Activated CD4-positive, alpha-beta T cell treated with anti-CD3 and anti-CD28 coated beads, Interleukin-2, Interleukin-4, amounts not matched to agents 100 ng/mL and 50 ng/mL, durations not matched to agents 16 hours and 8 hours (primary cell): Measurements from ENCODE around the gene MEN1.
A peak's percentile ranks its signal among the peaks of the same experiment; 100 is the strongest.

Experiments
- DNase-seq: peaks from one replicate; pipeline ENCODE4 v3.0.0-alpha.2; 2020; ENCODE audit warnings: low spot score

The MEN1 gene

GRCh38 chr11:64784813-64785581 lies 25.4 kb downstream of the MEN1 start:
- DNase-seq, result no peak

- DNase-seq, result peak; percentile 100
Observed at GRCh38 chr11:64778473-64779298, 31.7 kb downstream of the MEN1 start, which contains the start of gene SF1. Gene SF1 (minus strand): TSS chr11:64778542. CDS start chr11:64778392, 150 bp downstream.

GRCh38 chr11:64778223-64778472 lies 32.2 kb downstream of the MEN1 start:
- DNase-seq, result no peak

GRCh38 chr11:64777449-64778222 lies 32.7 kb downstream of the MEN1 start:
- DNase-seq, result peak; percentile 79

GRCh38 chr11:64776875-64777274 lies 33.5 kb downstream of the MEN1 start:
- DNase-seq, result no peak

GRCh38 chr11:64776425-64776824 lies 33.9 kb downstream of the MEN1 start:
- DNase-seq, result no peak

GRCh38 chr11:64774144-64774543 lies 36.2 kb downstream of the MEN1 start:
- DNase-seq, result no peak

- no peak for DNase-seq
Observed at GRCh38 chr11:64772303-64773018, 37.9 kb downstream of the MEN1 start.

- DNase-seq, result no peak
Observed at GRCh38 chr11:64771861-64772260, 38.5 kb downstream of the MEN1 start.

- no peak for DNase-seq
Observed at GRCh38 chr11:64770120-64770519, 40.2 kb downstream of the MEN1 start.

GRCh38 chr11:64769283-64769682 lies 41.1 kb downstream of the MEN1 start:
- no peak for DNase-seq

- no peak for DNase-seq
Observed at GRCh38 chr11:64768300-64768694, 42.1 kb downstream of the MEN1 start.

GRCh38 chr11:64767344-64768299 lies 42.7 kb downstream of the MEN1 start:
- DNase-seq, result peak; percentile 79

GRCh38 chr11:64766881-64767280 lies 43.5 kb downstream of the MEN1 start:
- no peak for DNase-seq

- DNase-seq, result no peak
Observed at GRCh38 chr11:64765851-64766665, 44.3 kb downstream of the MEN1 start.

GRCh38 chr11:64765291-64765850 lies 45.0 kb downstream of the MEN1 start:
- no peak for DNase-seq

- DNase-seq, result no peak
Observed at GRCh38 chr11:64764753-64765152, 45.6 kb downstream of the MEN1 start.

- DNase-seq, result no peak
Observed at GRCh38 chr11:64764040-64764611, 46.2 kb downstream of the MEN1 start.

- no peak for DNase-seq
Observed at GRCh38 chr11:64763526-64764039, 46.8 kb downstream of the MEN1 start.
